Ascending aorta (tissue), 2 donors: ENCODE data around the gene PEX5L. TPM values are rescaled to one million over a fixed set of nuclear protein-coding genes. Genes with fewer than 3 reads are reported as not detected.
"Not testable (repeated sequence)": the region's sequence is repeated elsewhere in the genome, so short reads cannot be mapped to it uniquely, and the experiment has no call there.

Experiments used
- DNase-seq, 2 donors: peaks; one replicate each; pipeline ENCODE4 v3.0.0-alpha.2; 2019; ENCODE audit warnings: low spot score in 2 of 2
- H3K27ac ChIP-seq, 2 donors: fragments of 200-600 bp; sonication (generic); one replicate each; pipeline ENCODE4 v1.5.1; 2016 to 2017; ENCODE audit warnings: mild to moderate bottlenecking in 1 of 2
- H3K27me3 ChIP-seq: fragments of 200-600 bp; sonication (generic); one replicate; pipeline ENCODE4 v1.5.1; 2017
- H3K36me3 ChIP-seq, 2 donors: fragments of 200-600 bp; sonication (generic); one replicate each; pipeline ENCODE4 v1.5.1; 2016
- H3K4me1 ChIP-seq, 2 donors: fragments of 200-600 bp; sonication (generic); one replicate each; pipeline ENCODE4 v1.5.1; 2016 to 2017; ENCODE audit warnings: mild to moderate bottlenecking in 1 of 2
- H3K4me3 ChIP-seq, 2 donors: fragments of 200-600 bp; sonication (generic); one replicate each; pipeline ENCODE4 v1.5.1; 2016 to 2017; ENCODE audit warnings: mild to moderate bottlenecking in 1 of 2
- H3K9me3 ChIP-seq, 2 donors: fragments of 200-600 bp; sonication (generic); one replicate each; pipeline ENCODE4 v1.5.1; 2016
- CTCF ChIP-seq, 3 experiments: fragments of 200-600 bp in 2 of 3; fragments of 450-650 bp in 1 of 3; sonication (generic) in 2 of 3; IDR thresholded peaks; one replicate each; pipeline ENCODE4 v1.5.1; 2016 to 2019; ENCODE audit warnings: antibody characterized with exemption in 3 of 3, mild to moderate bottlenecking in 1 of 3, moderate library complexity in 1 of 3
- intact Hi-C: fragments of 100-400 bp; cut with DNase I; formaldehyde crosslinking; loops from one replicate; pipeline ENCODE4 v1.15.1; 2023
- total RNA-seq: library from RNA; depleted of rRNA; stranded (reverse); fragments of >200 nt; gene quantifications from one replicate; pipeline ENCODE4 v1.1.0, GENCODE V29; 2016

PEX5L gene
- total RNA-seq, 1 donor from 2014 or later = 0.11 TPM

GRCh38 chr3:179796421-179796820 is 240.3 kb downstream of the PEX5L start:
- H3K27me3 ChIP-seq = no peaks in the 10 kb centered on the region
- H3K27ac ChIP-seq = no peak overlapping the region
- intact Hi-C loops = no loop called here
- TF ChIP-seq CTCF (IDR thresholded peaks at IDR 0.05) = no peak
- no peaks in the 10 kb centered on the region for H3K4me1 ChIP-seq
- H3K9me3 ChIP-seq = no peaks in the 10 kb centered on the region
- no peaks in the 10 kb centered on the region for H3K36me3 ChIP-seq
- DNase-seq = no peak
- H3K4me3 ChIP-seq = no peak overlapping the region

GRCh38 chr3:179794355-179794754 is 242.4 kb downstream of the PEX5L start:
- H3K27me3 ChIP-seq = no peaks in the 10 kb centered on the region
- no peak for TF ChIP-seq CTCF (IDR thresholded peaks at IDR 0.05)
- no peak for DNase-seq

GRCh38 chr3:179791793-179792192 is 244.9 kb downstream of the PEX5L start:
- intact Hi-C loops = no loop called here
- no peaks in the 10 kb centered on the region for H3K36me3 ChIP-seq
- H3K4me3 ChIP-seq = no peak overlapping the region
- no peaks in the 10 kb centered on the region for H3K27me3 ChIP-seq
- H3K4me1 ChIP-seq = no peaks in the 10 kb centered on the region
- no peak overlapping the region for H3K27ac ChIP-seq
- DNase-seq = no peak
- TF ChIP-seq CTCF (IDR thresholded peaks at IDR 0.05) = no peak
- no peaks in the 10 kb centered on the region for H3K9me3 ChIP-seq

More at GRCh38 chr3:179794355-179794754, 242.4 kb downstream of the PEX5L start:
- H3K36me3 ChIP-seq = no peaks in the 10 kb centered on the region
- no peaks in the 10 kb centered on the region for H3K9me3 ChIP-seq
- H3K27ac ChIP-seq = no peak overlapping the region
- no peaks in the 10 kb centered on the region for H3K4me1 ChIP-seq
- intact Hi-C loops = no loop called here
- no peak overlapping the region for H3K4me3 ChIP-seq

GRCh38 chr3:179788996-179789395 is 247.7 kb downstream of the PEX5L start:
- Histone ChIP-seq H3K4me1 (no peaks in the 10 kb centered on the region), H3K27me3 (no peaks in the 10 kb centered on the region), H3K9me3 (no peaks in the 10 kb centered on the region), H3K4me3 (no peak overlapping the region), H3K36me3 (peaks cover 0 to 16% of the 10 kb centered on the region in 2 donors), H3K27ac (no peak overlapping the region)
- intact Hi-C loops = no loop called here
- DNase-seq = no peak
- TF ChIP-seq CTCF (IDR thresholded peaks at IDR 0.05) = no peak

- H3K36me3 ChIP-seq = peaks cover 8 to 31% of the 10 kb centered on the region in 2 donors
- H3K4me1 ChIP-seq, H3K27me3 ChIP-seq, H3K4me3 ChIP-seq, H3K27ac ChIP-seq, DNase-seq, intact Hi-C loops, H3K9me3 ChIP-seq: not testable (repeated sequence)
Measured at GRCh38 chr3:179782841-179783240, 253.9 kb downstream of the PEX5L start.

GRCh38 chr3:179775416-179776122 is 261.2 kb downstream of the PEX5L start:
- no peak for DNase-seq
- Histone ChIP-seq H3K4me3 (no peak overlapping the region), H3K27me3 (no peaks in the 10 kb centered on the region), H3K9me3 (no peaks in the 10 kb centered on the region), H3K4me1 (no peaks in the 10 kb centered on the region), H3K27ac (no peak overlapping the region), H3K36me3 (peaks cover 5 to 16% of the 10 kb centered on the region in 2 donors)
- intact Hi-C loops = no loop called here
- TF ChIP-seq CTCF (IDR thresholded peaks at IDR 0.05) = no peak
